IMR-90 (cell line): ENCODE results near the gene ADGRG1. TPM values are rescaled to one million over a fixed set of nuclear protein-coding genes. Genes with fewer than 3 reads are reported as not detected.
A peak's percentile ranks its signal among the peaks of the same experiment; 100 is the strongest.

ENCODE experiments used
- ATAC-seq: fragments of 200-7000 bp; cut with Tn5 transposase; 2 replicates; pipeline ENCODE4 v1.9.1; 2020; ENCODE audit warnings: low read depth, mild to moderate bottlenecking, moderate library complexity
- BruUV-seq: library from RNA; stranded (reverse); fragments of 400-500 nt; replicated peaks from 2 replicates; lab custom pipeline; 2021; lab: Mats Ljungman, UMichigan
- CTCF ChIA-PET: fragments of 300-600 bp; formaldehyde crosslinking; extraction: SDS; loops from one replicate; lab custom pipeline; 2021; ENCODE audit warnings: antibody characterized with exemption; lab: Yijun Ruan, JAX
- POLR2A ChIA-PET: fragments of 300-600 bp; sonication (Branson Sonifier 250); formaldehyde crosslinking; loops from one replicate; lab custom pipeline; 2022; ENCODE audit warnings: antibody characterized with exemption; ENCODE audit not compliant: unreplicated experiment; lab: Charles Lee
- DNase-seq: peaks from one replicate; pipeline ENCODE4 v3.0.0; 2013
- H2AFZ ChIP-seq: replicated peaks from 2 replicates; pipeline ENCODE3; 2013; ENCODE audit warnings: low read length, mild to moderate bottlenecking; ENCODE audit not compliant: poor library complexity
- H2AK5ac ChIP-seq: 2 replicates; pipeline ENCODE4 v1.6.1; 2013; ENCODE audit warnings: low read depth, low read length, inconsistent platforms
- H2AK9ac ChIP-seq: replicated peaks from 2 replicates; pipeline ENCODE3; 2013; ENCODE audit warnings: mild to moderate bottlenecking, low read depth, low read length, moderate library complexity; ENCODE audit not compliant: poor library complexity
- H2BK120ac ChIP-seq: 2 replicates; pipeline ENCODE4 v1.6.1; 2013; ENCODE audit warnings: low read depth, low read length, inconsistent platforms
- H2BK15ac ChIP-seq: 3 replicates; pipeline ENCODE4 v1.6.1; 2013; ENCODE audit warnings: low read depth, low read length, inconsistent platforms
- H2BK20ac ChIP-seq: 2 replicates; pipeline ENCODE4 v1.6.1; 2013; ENCODE audit warnings: low read depth, mild to moderate bottlenecking, inconsistent platforms, low read length, moderate library complexity
- H2BK5ac ChIP-seq: 2 replicates; pipeline ENCODE4 v1.6.1; 2013; ENCODE audit warnings: mild to moderate bottlenecking, low read depth, low read length, inconsistent platforms; ENCODE audit not compliant: poor library complexity, severe bottlenecking
- H3K14ac ChIP-seq: replicated peaks from 2 replicates; pipeline ENCODE4 v1.6.1; 2013; ENCODE audit warnings: low read depth, low read length, inconsistent platforms
- H3K18ac ChIP-seq: 2 replicates; pipeline ENCODE4 v1.6.1; 2013; ENCODE audit warnings: low read depth, low read length, control low read depth
- H3K23ac ChIP-seq: 2 replicates; pipeline ENCODE4 v1.6.1; 2013; ENCODE audit warnings: low read depth, low read length, inconsistent platforms
- H3K27ac ChIP-seq: 2 replicates; pipeline ENCODE4 v1.5.1; 2013; ENCODE audit warnings: mild to moderate bottlenecking, control low read depth, low read length; ENCODE audit not compliant: insufficient read depth
- H3K27me3 ChIP-seq: 2 replicates; pipeline ENCODE4 v1.6.1; 2013; ENCODE audit warnings: low read length; ENCODE audit not compliant: control insufficient read depth, insufficient read depth
- H3K36me3 ChIP-seq: 2 replicates; pipeline ENCODE4 v1.6.1; 2013; ENCODE audit warnings: low read length, mixed read lengths; ENCODE audit not compliant: control insufficient read depth, insufficient read depth
- H3K4ac ChIP-seq: 2 replicates; pipeline ENCODE4 v1.6.1; 2013; ENCODE audit warnings: low read depth, low read length, inconsistent platforms
- H3K4me1 ChIP-seq: 2 replicates; pipeline ENCODE4 v1.6.1; 2013; ENCODE audit warnings: low read length, mixed read lengths; ENCODE audit not compliant: control insufficient read depth, insufficient read depth
- H3K4me2 ChIP-seq: 2 replicates; pipeline ENCODE4 v1.6.1; 2013; ENCODE audit warnings: low read depth, mild to moderate bottlenecking, control low read depth, low read length, moderate library complexity
- H3K4me3 ChIP-seq: 2 replicates; pipeline ENCODE4 v1.5.1; 2013; ENCODE audit warnings: low read depth, mild to moderate bottlenecking, control low read depth, low read length, moderate library complexity; ENCODE audit not compliant: insufficient read depth
- H3K56ac ChIP-seq: 2 replicates; pipeline ENCODE4 v1.6.1; 2013; ENCODE audit warnings: low read length, inconsistent platforms; ENCODE audit not compliant: insufficient read depth; ENCODE audit errors: extremely low read depth
- H3K79me1 ChIP-seq, 2 experiments: 2 replicates each; pipeline ENCODE4 v1.6.1; 2013; ENCODE audit warnings: low read length in 2 of 2, inconsistent platforms in 1 of 2, low read depth in 1 of 2
- H3K9ac ChIP-seq: 2 replicates; pipeline ENCODE4 v1.6.1; 2013; ENCODE audit warnings: low read depth, low read length, control low read depth
- H3K9me1 ChIP-seq: 2 replicates; pipeline ENCODE4 v1.6.1; 2013; ENCODE audit warnings: low read length, inconsistent platforms; ENCODE audit not compliant: insufficient read depth
- H3K9me3 ChIP-seq: 2 replicates; pipeline ENCODE4 v1.6.1; 2013; ENCODE audit warnings: low read length; ENCODE audit not compliant: control insufficient read depth, insufficient read depth
- H4K20me1 ChIP-seq: 2 replicates; pipeline ENCODE4 v1.6.1; 2013; ENCODE audit warnings: low read length, inconsistent platforms; ENCODE audit not compliant: insufficient read depth
- H4K5ac ChIP-seq: 2 replicates; pipeline ENCODE4 v1.6.1; 2013; ENCODE audit warnings: mild to moderate bottlenecking, low read depth, low read length, control low read depth
- H4K8ac ChIP-seq, 2 experiments: 2 replicates each; pipeline ENCODE4 v1.6.1; 2013; ENCODE audit warnings: low read depth in 2 of 2, low read length in 2 of 2, control low read depth in 1 of 2, inconsistent platforms in 1 of 2
- H4K91ac ChIP-seq: 2 replicates; pipeline ENCODE4 v1.6.1; 2013; ENCODE audit warnings: low read depth, low read length, inconsistent platforms; ENCODE audit not compliant: insufficient read depth
- BHLHE40 ChIP-seq: fragments of 150-350 bp; IDR thresholded peaks from 2 replicates; pipeline ENCODE4 v1.6.1; 2016; ENCODE audit warnings: mild to moderate bottlenecking, low read depth, low read length
- CEBPB ChIP-seq: IDR thresholded peaks from 2 replicates; pipeline ENCODE4 v1.6.1; 2012; ENCODE audit warnings: low read depth, low read length, improper control_type of control experiment
- CTCF ChIP-seq: conservative IDR thresholded peaks from 2 replicates; pipeline ENCODE4 v1.5.1; 2012; ENCODE audit warnings: mild to moderate bottlenecking, low read depth, low read length, improper control_type of control experiment
- MAFK ChIP-seq: IDR thresholded peaks from 2 replicates; pipeline ENCODE4 v1.6.1; 2012; ENCODE audit warnings: low read depth, low read length, improper control_type of control experiment
- MXI1 ChIP-seq: IDR thresholded peaks from 2 replicates; pipeline ENCODE4 v1.6.1; 2012; ENCODE audit warnings: low read depth, mild to moderate bottlenecking, low read length, moderate library complexity, borderline replicate concordance
- RCOR1 ChIP-seq: IDR thresholded peaks from 2 replicates; pipeline ENCODE4 v1.6.1; 2012; ENCODE audit warnings: mild to moderate bottlenecking, low read length, improper control_type of control experiment; ENCODE audit not compliant: insufficient replicate concordance
- USF2 ChIP-seq: fragments of 150-350 bp; IDR thresholded peaks from 2 replicates; pipeline ENCODE4 v1.6.1; 2017; ENCODE audit warnings: mild to moderate bottlenecking, antibody characterized with exemption, low read length, low read depth
- WGBS, 2 experiments: methylation state at CpG; one replicate each; pipeline versions ENCODE4 v1.1.5 to v1.1.7; 2013; ENCODE audit warnings: missing lambda C conversion rate in 2 of 2; ENCODE audit not compliant: insufficient read length in 1 of 2; ENCODE audit errors: extremely low coverage in 2 of 2; 5-methylcytosine and 5-hydroxymethylcytosine counted together
- dilution Hi-C: fragments of 300-500 bp; cut with HindIII; formaldehyde crosslinking; loops from one replicate; pipeline ENCODE4 v1.14.3; 2018; ENCODE audit warnings: low sequenced_read_pairs; ENCODE audit not compliant: unreplicated experiment
- in situ Hi-C: fragments of 300-500 bp; cut with MboI; formaldehyde crosslinking; loops from 3 replicates; pipeline ENCODE4 v1.14.3; 2019; ENCODE audit warnings: low sequenced_read_pairs, inconsistent platforms, mixed read lengths
- intact Hi-C: fragments of 100-400 bp; cut with micrococcal nuclease; formaldehyde crosslinking; loops from 2 replicates; pipeline ENCODE4 v1.10.0; 2022
- polyA plus RNA-seq, 3 experiments: library from polyadenylated mRNA; depleted of rRNA; stranded (reverse); fragments of >200 nt; gene quantifications; 2 replicates each; pipeline ENCODE4 v1.2.3, GENCODE V29; 2012; ENCODE audit warnings: low replicate concordance in 1 of 3
- total RNA-seq: library from RNA; depleted of rRNA; stranded (reverse); fragments of >200 nt; gene quantifications from 2 replicates; pipeline ENCODE4 v1.2.3, GENCODE V29; 2012

ADGRG1 gene
- total and polyA plus RNA-seq, 2 of the 4 experiments (the other 2 are of a cell fraction), result 0.90 to 8.4 TPM

GRCh38 chr16:57623251-57624043 is 5.0 kb upstream of the ADGRG1 start:
- Histone ChIP-seq H3K4ac (peak overlapping the region; percentile 20; the same call in 1 of the 2 replicates), H3K4me2 (no peak overlapping the region), H2BK15ac (no peak overlapping the region), H2AFZ (peak overlapping the region; percentile 36), H3K18ac (no peak overlapping the region), H2BK20ac (0 out of 2 replicates have a peak overlapping the region, but pooled peaks have one; percentile 20), H2AK5ac (peak overlapping the region; percentile 84), H4K91ac (no peak overlapping the region), H3K27me3 (no peaks in the 10 kb centered on the region), H2BK120ac (no peak overlapping the region), H3K14ac (0 out of 2 replicates have a peak overlapping the region, but pooled peaks have one; percentile 14), H2AK9ac (peak overlapping the region; percentile 34), H3K4me3 (no peak overlapping the region), H3K23ac (no peak overlapping the region), H4K5ac (no peak overlapping the region), H3K9ac (no peak overlapping the region), H3K27ac (no peak overlapping the region), H3K79me1 (no peaks in the 10 kb centered on the region), H3K9me3 (no peaks in the 10 kb centered on the region), H2BK5ac (no peak overlapping the region), H3K56ac (no peak overlapping the region), H3K36me3 (no peaks in the 10 kb centered on the region), H3K9me1 (peaks cover 4% of the 10 kb centered on the region; the same call in 1 of the 2 replicates), H3K4me1 (peaks cover 27% of the 10 kb centered on the region), H4K20me1 (no peaks in the 10 kb centered on the region; the same call in 1 of the 2 replicates), H4K8ac (peak overlapping the region in 1 of 2 experiments; percentile 15; a peak in 1 of 4 replicates)
- no TSS peak for BruUV-seq
- in situ Hi-C loops (no loop called here), intact Hi-C loops (no loop called here), dilution Hi-C loops (no loop called here)
- DNase-seq, result peak; percentile 52
- 77% methylated on average over 9 of the region's 17 CpGs; no CpG with 5 or more reads in 1 of the 2 experiments for WGBS, 2 experiments
- ATAC-seq, result no peak
- TF ChIP-seq BHLHE40 (no peak), USF2 (peak; percentile 21; the same call in 1 of the 2 replicates), RCOR1 (peak; percentile 39), CEBPB (peak; percentile 33; the same call in 1 of the 2 replicates), MAFK (no peak), MXI1 (no peak), CTCF (no peak)
- ChIA-PET CTCF (no interaction called here), POLR2A (no interaction called here)
